Stimulated activated CD4-positive, alpha-beta T cell treated with anti-CD3 and anti-CD28 coated beads, Interleukin-15, amount 100 ng/mL, for 24 hours (primary cell): Measurements from ENCODE around the gene SREBF1.

ENCODE experiments used
- DNase-seq: peaks from one replicate; pipeline ENCODE4 v3.0.0-alpha.2; 2020

The SREBF1 gene

GRCh38 chr17:17857496-17857895 lies 20.7 kb upstream of the SREBF1 start:
- no peak for DNase-seq

GRCh38 chr17:17856386-17856785 lies 19.6 kb upstream of the SREBF1 start:
- no peak for DNase-seq

GRCh38 chr17:17855976-17856375 lies 19.2 kb upstream of the SREBF1 start:
- no peak for DNase-seq

- DNase-seq, result peak; percentile 77
Observed at GRCh38 chr17:17853811-17854447, 17.1 kb upstream of the SREBF1 start.

GRCh38 chr17:17852930-17853329 lies 16.1 kb upstream of the SREBF1 start:
- no peak for DNase-seq

- DNase-seq, result no peak
Observed at GRCh38 chr17:17851103-17852002, 14.6 kb upstream of the SREBF1 start.

GRCh38 chr17:17849845-17850373 lies 13.1 kb upstream of the SREBF1 start:
- peak; percentile 77 for DNase-seq

- DNase-seq, result peak; percentile 92
Observed at GRCh38 chr17:17849147-17849820, 12.5 kb upstream of the SREBF1 start.

GRCh38 chr17:17848311-17849082 lies 11.7 kb upstream of the SREBF1 start:
- DNase-seq, result no peak

GRCh38 chr17:17847726-17848125 lies 10.9 kb upstream of the SREBF1 start:
- DNase-seq, result no peak

- no peak for DNase-seq
Observed at GRCh38 chr17:17847118-17847689, 10.4 kb upstream of the SREBF1 start.

GRCh38 chr17:17846645-17847044 lies 9.9 kb upstream of the SREBF1 start:
- no peak for DNase-seq

- no peak for DNase-seq
Observed at GRCh38 chr17:17846003-17846402, 9.2 kb upstream of the SREBF1 start.

GRCh38 chr17:17845046-17845775 lies 8.4 kb upstream of the SREBF1 start:
- DNase-seq, result no peak

GRCh38 chr17:17844500-17844899 lies 7.7 kb upstream of the SREBF1 start:
- DNase-seq, result no peak

GRCh38 chr17:17844079-17844478 lies 7.3 kb upstream of the SREBF1 start:
- DNase-seq, result no peak

- DNase-seq, result no peak
Observed at GRCh38 chr17:17843096-17843495, 6.3 kb upstream of the SREBF1 start.

GRCh38 chr17:17842111-17842876 lies 5.5 kb upstream of the SREBF1 start:
- DNase-seq, result no peak

GRCh38 chr17:17841601-17842025 lies 4.8 kb upstream of the SREBF1 start:
- no peak for DNase-seq

GRCh38 chr17:17840751-17841591 lies 4.2 kb upstream of the SREBF1 start:
- DNase-seq, result no peak
